HG02798 (cell line): ENCODE measurements around the gene STPG3.
A peak's percentile ranks its signal among the peaks of the same experiment; 100 is the strongest.
"Not testable (repeated sequence)": the region's sequence is repeated elsewhere in the genome, so short reads cannot be mapped to it uniquely, and the experiment has no call there.

Experiments
- ATAC-seq: cut with Tn5 transposase; IDR thresholded peaks from one replicate; pipeline ENCODE4 v1.9.1; 2021; ENCODE audit warnings: mild to moderate bottlenecking; ENCODE audit not compliant: unreplicated experiment, poor library complexity

Gene STPG3

GRCh38 chr9:137244486-137245449 lies 6.3 kb upstream of the STPG3 start:
- no peak for ATAC-seq

- no peak for ATAC-seq
Measured at GRCh38 chr9:137245450-137246421, 5.3 kb upstream of the STPG3 start.

- no peak for ATAC-seq
Measured at GRCh38 chr9:137247135-137247915, 3.8 kb upstream of the STPG3 start.

GRCh38 chr9:137247916-137248175 lies 3.2 kb upstream of the STPG3 start:
- no peak for ATAC-seq

- no peak for ATAC-seq
Measured at GRCh38 chr9:137250329-137251193, 525 bp upstream of the STPG3 start.

GRCh38 chr9:137251490-137252268 lies 593 bp downstream of the STPG3 start:
- no peak for ATAC-seq

GRCh38 chr9:137252555-137253506 lies 1.7 kb downstream of the STPG3 start:
- ATAC-seq: no peak

- no peak for ATAC-seq
Measured at GRCh38 chr9:137253717-137254623, 2.9 kb downstream of the STPG3 start.

- peak; percentile 85 for ATAC-seq
Measured at GRCh38 chr9:137254624-137255447, 3.8 kb downstream of the STPG3 start, which contains the start of gene NELFB. NELFB (plus strand) TSS chr9:137255327.

GRCh38 chr9:137255448-137256114 lies 4.5 kb downstream of the STPG3 start:
- ATAC-seq: no peak

GRCh38 chr9:137256362-137256761 lies 5.3 kb downstream of the STPG3 start:
- ATAC-seq: no peak

- ATAC-seq: no peak
Measured at GRCh38 chr9:137256856-137257255, 5.8 kb downstream of the STPG3 start.

- ATAC-seq: not testable (repeated sequence)
Measured at GRCh38 chr9:137262173-137262908, 11.3 kb downstream of the STPG3 start.

GRCh38 chr9:137262909-137263285 lies 11.8 kb downstream of the STPG3 start:
- ATAC-seq: no peak

GRCh38 chr9:137263506-137263905 lies 12.4 kb downstream of the STPG3 start:
- ATAC-seq: no peak
